GM19467 (cell line): ENCODE data around the gene ANKRD55.
A peak's percentile ranks its signal among the peaks of the same experiment; 100 is the strongest.
"Not testable (repeated sequence)": the region's sequence is repeated elsewhere in the genome, so short reads cannot be mapped to it uniquely, and the experiment has no call there.

ENCODE experiments used
- ATAC-seq: cut with Tn5 transposase; IDR thresholded peaks from one replicate; pipeline ENCODE4 v1.9.1; 2021; ENCODE audit warnings: mild to moderate bottlenecking, moderate library complexity; ENCODE audit not compliant: unreplicated experiment

Gene ANKRD55

DNA sequence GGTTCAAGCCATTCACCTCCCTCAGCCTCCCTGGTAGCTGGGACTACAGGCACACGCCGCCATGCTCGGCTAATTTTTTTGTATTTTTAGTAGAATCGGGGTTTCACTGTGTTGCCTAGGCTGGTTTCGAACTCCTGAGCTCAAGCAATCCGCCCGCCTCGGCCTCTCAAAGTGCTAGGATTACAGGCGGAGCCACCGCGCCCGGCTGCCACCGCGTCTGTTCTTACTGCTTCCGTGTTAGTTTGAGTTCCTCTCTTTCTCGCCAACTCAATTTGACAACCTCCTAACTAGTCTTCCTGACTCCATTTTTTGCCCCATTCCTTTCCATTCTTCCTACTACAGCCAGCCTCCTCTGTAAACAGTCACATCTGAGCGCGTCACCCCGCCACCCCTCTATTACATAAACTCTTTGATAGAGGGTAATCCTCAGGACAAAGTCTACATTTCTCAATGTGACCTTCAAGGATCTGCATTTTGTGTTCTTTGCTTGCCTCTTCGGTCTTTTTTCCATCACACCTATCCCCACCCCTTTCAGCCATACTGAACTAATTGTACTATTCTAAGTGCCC, 149.8 kb downstream of the ANKRD55 start:
- ATAC-seq: no peak

DNA sequence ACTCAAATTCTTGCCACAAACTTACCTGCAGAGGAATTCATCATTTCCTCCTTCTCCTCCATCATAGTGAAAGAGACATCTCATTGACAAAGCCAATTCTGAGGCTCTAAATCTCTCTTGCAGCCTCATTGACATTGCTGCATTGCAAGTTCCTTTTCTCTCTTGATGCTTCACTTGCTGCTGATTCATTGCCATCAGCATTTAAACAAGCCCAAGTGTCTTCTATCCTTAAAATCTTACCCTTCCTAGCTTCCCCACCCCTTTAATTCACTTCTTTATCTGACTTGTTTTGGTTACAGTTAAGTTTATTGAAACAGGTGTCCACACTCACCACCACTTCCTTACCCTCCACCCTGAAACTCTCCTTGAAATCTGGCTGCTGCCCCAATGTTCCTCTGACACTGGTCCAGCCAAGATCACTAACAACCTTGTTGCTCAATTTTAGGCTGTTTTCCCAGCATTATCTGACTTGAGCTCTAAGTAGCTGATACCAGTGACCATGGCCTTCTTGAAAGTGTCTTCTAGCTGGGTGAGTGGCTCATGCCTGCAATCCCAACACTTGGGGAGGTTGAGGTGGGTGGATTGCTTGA, 152.0 kb downstream of the ANKRD55 start:
- ATAC-seq: peak; percentile 32

DNA sequence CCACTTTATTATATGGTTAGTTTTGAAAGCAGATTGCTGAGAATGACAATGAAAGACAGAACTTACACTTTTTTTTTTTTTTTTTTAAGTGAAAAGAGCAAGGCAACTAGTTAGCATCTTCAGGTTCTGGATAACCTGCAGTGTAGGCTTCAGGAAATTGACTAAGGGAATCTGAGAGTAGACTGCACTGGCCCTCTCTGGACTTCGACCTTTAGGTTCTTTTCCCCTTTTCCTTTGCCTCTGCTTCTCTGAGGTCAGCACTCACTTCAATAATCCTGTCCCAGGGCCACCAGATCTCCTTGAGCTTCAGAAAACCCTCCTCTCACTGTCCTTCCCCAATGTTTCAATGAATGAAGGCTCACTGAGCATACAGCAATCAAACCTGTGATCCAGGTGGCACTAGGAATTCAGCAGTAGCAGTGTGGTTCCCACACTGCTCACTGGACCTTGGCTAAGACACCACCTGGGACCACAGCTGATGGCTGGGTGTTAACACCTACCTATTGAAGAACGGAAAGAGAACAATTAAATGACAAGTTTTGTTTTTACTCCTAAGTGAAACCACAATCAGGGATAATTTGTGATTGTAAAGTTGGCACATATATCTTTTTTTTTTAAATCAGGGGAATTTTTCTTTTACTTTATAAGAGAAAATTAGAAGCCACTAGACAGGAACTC, 152.6 kb downstream of the ANKRD55 start:
- ATAC-seq: peak; percentile 70

GRCh38 chr5:56079157-56079500, 154.0 kb downstream of the ANKRD55 start:
- not testable (repeated sequence) for ATAC-seq

DNA sequence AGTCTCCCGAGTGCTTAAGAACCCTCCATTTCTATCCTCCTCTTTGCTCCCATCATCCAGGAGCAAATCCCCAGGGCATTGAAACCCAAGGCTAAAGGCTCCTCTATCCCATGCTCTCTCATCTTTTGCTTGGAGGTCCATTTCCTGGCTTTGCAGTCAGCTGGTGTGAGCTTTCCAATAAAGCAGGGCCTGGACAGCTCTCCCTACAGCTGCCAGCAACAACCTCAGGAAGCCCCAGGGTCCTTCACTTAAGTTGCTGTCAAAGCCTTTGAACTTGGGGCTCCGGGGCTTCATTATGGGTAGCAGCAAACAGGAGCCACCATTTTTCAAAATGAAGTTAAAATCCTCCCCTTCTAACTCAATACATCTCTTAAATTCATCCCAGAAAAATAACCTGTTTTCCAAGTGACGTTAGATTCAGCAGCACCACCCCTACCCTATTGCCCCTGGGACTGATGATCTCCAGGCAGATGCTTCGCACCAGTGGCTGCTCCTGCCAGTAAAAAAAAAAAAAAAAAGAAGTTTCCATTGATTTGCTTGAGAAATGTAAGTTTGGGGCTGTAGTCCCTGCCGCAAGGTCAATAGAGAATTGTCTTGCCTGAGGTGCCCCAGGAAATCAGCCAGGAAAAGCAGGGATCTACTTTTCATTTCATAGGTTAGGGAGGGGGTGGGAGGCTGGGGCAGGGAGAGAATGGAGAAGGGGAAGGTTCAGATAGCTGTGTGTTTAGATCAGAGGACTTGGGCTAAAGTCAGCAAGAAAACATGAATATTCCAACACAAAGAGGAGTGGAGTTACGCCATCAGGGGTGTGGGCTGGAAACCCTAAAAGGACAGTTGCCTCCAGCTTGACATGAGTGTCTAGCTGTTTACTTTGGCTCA, 154.6 kb downstream of the ANKRD55 start:
- ATAC-seq: no peak

DNA sequence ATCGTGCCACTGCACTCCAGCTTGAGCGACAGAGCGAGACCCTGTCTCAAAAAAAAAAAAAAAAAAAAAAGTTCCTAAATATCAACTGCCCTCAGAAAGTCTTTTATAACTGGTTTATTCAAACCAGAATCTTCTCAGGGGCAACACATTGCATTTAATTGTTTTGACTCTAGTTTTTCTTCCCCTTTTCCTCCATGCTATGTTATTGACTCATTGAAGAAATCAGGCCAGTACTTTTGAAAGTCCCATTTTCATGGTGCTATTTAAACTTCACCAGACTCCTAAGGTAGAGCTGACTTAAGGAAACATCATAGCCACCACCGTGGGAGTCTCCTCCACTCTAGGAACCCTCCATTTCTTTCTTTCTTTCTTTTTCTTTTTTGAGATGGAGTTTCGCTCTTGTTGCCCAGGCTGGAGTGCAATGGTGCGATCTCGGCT, 155.3 kb downstream of the ANKRD55 start:
- ATAC-seq: no peak

DNA sequence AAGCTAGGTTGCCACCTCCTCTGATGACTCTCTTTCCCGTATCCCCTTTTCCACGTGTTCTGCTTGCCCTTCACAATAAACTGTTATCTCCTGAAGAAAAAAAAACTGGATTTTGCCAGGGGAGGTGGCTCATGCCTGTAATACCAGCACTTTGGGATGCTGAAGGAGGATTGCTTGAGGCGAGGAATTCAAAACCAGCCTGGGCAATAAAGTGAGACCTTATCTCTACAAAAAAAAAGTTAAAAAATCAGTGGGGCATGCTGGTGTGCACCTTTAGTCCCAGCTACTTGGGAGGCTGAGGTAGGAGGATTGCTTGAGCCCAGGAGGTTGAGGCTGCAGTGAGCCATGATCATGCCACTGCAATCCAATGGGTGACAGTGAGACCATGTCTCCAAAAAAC, 156.6 kb downstream of the ANKRD55 start:
- ATAC-seq: no peak

DNA sequence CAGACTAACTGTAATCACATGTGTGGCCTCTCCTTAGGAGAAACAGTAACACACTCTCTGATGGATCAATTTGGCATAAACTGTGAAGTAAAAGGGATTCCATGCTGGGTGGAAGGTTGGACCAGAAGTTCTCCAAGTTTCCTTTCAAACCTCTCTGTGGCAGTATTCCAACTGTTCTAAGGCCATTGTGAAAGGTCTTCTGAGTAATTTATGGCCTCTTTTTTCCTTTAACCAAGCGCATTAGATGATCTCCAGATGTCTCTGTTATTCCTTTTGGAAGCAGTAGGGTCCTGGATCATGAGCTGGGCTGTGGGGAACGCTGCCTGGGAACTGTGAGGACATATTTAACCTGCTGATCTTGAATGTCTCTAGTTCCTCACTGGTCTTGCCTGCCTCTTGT, 157.8 kb downstream of the ANKRD55 start:
- ATAC-seq: no peak

GRCh38 chr5:56072863-56073766, 160.0 kb downstream of the ANKRD55 start:
- no peak for ATAC-seq

DNA sequence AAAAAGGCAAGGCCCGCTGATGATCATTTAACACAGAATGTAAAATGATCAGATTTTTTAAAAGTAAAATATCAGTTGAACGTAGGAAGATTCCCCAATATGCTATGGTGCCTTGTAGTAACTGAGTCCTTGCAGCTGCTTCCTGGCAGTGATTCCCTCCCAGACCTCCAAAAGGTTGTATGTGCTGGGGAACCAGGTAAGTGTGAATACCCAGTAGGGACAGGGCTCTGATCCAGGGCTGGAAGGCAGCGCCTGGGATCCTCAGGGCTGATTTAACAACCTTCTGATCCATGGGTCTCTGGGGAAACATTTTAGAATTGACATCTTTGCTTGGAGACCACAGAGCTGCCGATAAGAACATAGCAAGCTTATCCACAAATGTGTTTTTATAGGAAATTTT, 161.7 kb downstream of the ANKRD55 start:
- no peak for ATAC-seq

DNA sequence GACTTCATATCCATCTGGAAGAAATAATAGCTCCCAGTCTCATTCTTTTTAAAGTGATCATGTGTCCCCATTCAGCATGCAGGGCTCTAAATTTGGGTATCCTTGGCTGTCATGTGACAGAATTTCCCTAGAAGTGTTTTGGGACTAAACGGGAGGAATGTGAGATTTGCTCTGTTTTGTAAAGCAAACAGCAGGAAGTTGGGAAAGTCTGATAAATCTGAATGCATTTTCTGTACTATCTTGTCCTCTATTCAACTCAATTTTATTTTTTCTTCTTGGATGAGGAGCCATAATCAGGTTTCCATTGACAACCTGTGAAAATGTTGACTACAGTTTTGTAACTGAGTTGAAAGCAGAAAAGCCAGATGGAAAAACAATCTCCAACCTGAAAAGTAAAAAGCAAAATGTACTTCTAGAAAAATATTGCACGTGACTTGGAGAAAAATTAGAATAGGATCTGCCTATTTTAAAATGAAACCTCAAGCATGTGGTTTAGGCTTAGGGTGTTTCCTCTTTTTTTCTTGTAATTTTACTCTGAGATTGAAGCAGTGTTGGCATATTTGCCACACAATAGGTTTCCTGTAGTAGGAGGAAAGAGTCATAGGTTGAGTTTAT, 162.2 kb downstream of the ANKRD55 start:
- ATAC-seq: no peak

- ATAC-seq: no peak
These were observed 163.4 kb downstream of the ANKRD55 start for GRCh38 chr5:56069652-56070226.

- ATAC-seq: no peak
These were observed 166.1 kb downstream of the ANKRD55 start for GRCh38 chr5:56066931-56067450.

- ATAC-seq: no peak
These were observed 168.1 kb downstream of the ANKRD55 start for GRCh38 chr5:56064984-56065383.

GRCh38 chr5:56060276-56061110, 172.6 kb downstream of the ANKRD55 start:
- ATAC-seq: no peak

DNA sequence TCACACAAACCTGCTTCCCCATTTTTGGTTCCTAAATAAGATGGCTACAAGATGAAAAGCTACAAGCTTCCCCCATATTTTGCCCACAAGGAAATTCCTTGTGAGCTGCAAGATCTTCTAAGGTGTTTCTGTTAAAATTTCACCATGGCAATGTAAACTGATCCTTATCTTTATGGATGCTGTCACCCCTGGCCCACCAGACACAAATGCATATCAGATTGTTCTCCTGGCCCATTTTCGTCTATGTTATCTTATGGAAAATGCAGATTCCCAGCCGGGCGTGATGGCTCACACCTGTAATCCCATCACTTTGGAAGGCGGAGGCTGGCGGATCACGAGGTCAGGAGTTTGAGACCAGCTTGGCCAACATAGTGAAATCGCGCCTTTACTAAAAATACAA, 173.3 kb downstream of the ANKRD55 start:
- no peak for ATAC-seq

GRCh38 chr5:56056875-56057274, 176.3 kb downstream of the ANKRD55 start:
- peak; percentile 70 for ATAC-seq

DNA sequence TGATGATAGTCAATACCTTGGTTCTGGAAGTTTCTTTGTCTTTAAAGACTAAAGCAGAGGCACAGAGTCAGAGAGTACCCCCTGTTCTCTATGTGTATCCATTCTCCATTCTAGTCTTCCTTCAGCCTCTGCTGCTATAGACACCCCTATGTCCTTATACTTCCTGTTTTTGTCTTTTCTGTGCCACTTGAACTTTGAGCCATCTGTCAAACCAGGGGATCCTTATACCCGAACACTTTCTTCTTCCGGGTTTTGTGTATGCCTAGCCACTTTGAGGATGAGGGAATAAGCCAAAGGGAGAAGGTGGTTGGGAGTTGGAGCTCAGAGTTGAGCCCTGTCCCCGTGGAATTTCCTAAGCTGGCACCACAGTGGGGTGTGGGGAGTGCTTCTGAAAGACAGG, 177.3 kb downstream of the ANKRD55 start:
- no peak for ATAC-seq

DNA sequence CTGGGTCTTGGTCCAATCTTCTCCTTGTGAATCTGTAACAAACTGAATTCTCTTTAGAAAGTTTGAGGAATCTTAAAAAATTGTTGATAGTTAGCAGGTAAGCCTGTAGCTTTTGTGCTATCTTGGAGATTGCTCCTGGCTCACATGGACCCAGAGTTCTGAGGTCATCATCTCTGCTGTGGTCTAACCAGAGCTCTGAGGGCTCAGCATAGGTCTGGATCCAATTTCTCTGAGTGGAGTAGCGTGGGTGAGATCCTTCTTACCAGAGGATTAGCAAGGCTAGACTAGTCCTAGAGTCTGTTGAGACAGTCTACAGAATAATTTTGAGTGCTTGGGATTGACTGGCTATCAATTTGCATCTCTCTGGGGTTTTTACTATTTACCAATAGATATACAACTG, 177.8 kb downstream of the ANKRD55 start:
- ATAC-seq: no peak
